ENCODE measurements around the gene ST7.
"Not testable (repeated sequence)": the region's sequence is repeated elsewhere in the genome, so short reads cannot be mapped to it uniquely, and the experiment has no call there.

- not testable (repeated sequence) for TF ChIP-seq CTCF (IDR thresholded peaks at IDR 0.05; ENCODE audit: extremely low read depth in 1 of 2, insufficient read depth in 1 of 2, low read depth in 1 of 2, low read length in 2 of 2); GATA2 (IDR thresholded peaks at IDR 0.05; ENCODE audit: insufficient read depth, insufficient read length, low read depth, low read length); POLR2A (IDR thresholded peaks at IDR 0.05; ENCODE audit: low read depth, low read length); MAX (IDR thresholded peaks at IDR 0.05; ENCODE audit: insufficient read depth, insufficient read length); JUN (IDR thresholded peaks at IDR 0.05; ENCODE audit: borderline replicate concordance, insufficient read depth, insufficient read length, low read depth); POLR2AphosphoS5 (IDR thresholded peaks at IDR 0.05; ENCODE audit: insufficient read depth, low read depth, low read length); EZH2 (IDR thresholded peaks at IDR 0.05; ENCODE audit: borderline replicate concordance, low read depth, low read length, severe bottlenecking); FOS (IDR thresholded peaks at IDR 0.05; ENCODE audit: borderline replicate concordance, insufficient read depth, low read length); MYC (IDR thresholded peaks at IDR 0.05; ENCODE audit: low read depth, low read length)
Observed at GRCh38 chr7:117120321-117120720, 167.0 kb downstream of the ST7 start.

Measured in endothelial cell of umbilical vein (primary cell).